ENCODE measurements around the gene CYBC1.
"Not testable (repeated sequence)": the region's sequence is repeated elsewhere in the genome, so short reads cannot be mapped to it uniquely, and the experiment has no call there.

CYBC1 gene

DNA sequence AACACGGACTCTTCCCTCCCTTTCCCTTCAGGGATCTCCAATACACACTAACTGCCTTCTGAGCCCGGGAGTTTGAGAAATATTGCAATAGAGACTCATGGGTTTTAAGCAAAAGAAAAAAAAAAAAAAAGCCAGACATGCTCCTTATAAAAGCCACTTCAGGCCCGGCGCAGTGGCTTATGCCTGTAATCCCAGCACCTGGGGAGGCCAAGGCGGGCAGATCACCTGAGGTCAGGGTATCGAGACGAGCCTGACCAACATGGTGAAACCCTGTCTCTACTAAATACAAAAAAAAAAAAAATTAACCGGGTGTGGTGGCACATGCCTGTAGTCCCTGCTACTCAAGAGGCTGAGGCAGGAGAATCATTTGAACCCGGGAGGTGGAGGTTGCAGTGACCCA, 34.8 kb downstream of the CYBC1 start:
- TF ChIP-seq, protein P1, sequence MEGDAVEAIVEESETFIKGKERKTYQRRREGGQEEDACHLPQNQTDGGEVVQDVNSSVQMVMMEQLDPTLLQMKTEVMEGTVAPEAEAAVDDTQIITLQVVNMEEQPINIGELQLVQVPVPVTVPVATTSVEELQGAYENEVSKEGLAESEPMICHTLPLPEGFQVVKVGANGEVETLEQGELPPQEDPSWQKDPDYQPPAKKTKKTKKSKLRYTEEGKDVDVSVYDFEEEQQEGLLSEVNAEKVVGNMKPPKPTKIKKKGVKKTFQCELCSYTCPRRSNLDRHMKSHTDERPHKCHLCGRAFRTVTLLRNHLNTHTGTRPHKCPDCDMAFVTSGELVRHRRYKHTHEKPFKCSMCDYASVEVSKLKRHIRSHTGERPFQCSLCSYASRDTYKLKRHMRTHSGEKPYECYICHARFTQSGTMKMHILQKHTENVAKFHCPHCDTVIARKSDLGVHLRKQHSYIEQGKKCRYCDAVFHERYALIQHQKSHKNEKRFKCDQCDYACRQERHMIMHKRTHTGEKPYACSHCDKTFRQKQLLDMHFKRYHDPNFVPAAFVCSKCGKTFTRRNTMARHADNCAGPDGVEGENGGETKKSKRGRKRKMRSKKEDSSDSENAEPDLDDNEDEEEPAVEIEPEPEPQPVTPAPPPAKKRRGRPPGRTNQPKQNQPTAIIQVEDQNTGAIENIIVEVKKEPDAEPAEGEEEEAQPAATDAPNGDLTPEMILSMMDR (IDR thresholded peaks at IDR 0.05; ENCODE audit: insufficient read depth, missing control alignments) = no peak
- DNase-seq (ENCODE audit: insufficient read length, low spot score) (no peak), FAIRE-seq (no peak)

DNA sequence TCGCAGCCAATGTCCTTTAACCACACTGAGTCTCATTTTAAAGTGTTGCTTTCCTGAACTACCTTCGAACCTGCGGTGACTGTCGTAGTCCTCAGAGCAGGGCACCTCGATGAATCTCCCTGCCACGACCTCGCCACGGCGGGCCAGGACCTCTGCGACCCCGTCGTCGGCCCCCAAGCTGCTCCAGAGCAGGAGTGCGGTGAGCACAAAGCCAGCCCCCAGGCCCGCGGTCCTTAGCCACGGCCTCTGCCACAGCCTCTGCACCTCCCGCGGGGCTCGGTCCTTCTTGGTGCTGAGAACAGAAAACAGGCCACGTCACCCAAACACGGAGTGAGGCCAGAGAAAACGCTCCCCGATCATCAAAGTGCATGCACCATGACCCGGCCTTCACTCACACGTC, 35.2 kb downstream of the CYBC1 start:
- TF ChIP-seq, protein P1 (IDR thresholded peaks at IDR 0.05; ENCODE audit: insufficient read depth, missing control alignments) = no peak
- FAIRE-seq = no peak
- no peak for DNase-seq (ENCODE audit: insufficient read length, low spot score)

DNA sequence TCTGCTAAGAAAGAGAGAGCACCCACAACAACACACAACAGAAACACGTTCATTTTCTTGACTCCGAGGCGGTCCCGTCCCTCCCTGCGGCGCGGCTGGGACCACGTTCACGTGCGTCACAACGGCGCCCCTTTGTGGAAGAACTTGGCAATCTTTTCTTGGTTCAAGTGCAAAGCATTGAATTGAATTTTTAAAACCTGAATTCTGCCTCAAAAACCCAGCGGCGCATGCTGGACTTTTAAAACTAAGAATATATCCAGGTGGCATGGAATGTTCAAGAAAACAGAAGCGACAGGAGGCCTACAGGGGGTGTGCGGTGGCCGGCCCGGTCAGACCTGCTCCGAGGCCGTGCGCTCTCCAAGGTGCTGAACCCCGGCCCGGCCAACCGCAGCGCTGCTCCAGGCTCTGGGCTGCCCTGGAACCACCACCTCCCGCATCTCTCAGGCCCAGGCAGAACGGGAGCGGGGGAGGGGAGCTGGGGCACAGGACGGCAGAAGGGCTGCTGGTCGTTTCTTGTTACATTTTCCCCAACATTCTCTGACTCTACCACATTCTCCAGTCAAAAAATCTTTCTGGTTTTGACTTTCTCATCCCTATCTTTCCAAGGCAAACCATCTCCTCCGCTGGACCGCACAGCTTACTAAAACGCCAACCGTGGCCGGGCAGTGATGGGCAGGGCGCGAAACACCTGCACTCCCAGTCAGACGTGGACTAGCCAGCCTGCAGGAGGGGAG, 35.8 kb downstream of the CYBC1 start:
- TF ChIP-seq, protein P1 (IDR thresholded peaks at IDR 0.05; ENCODE audit: insufficient read depth, missing control alignments) = peak; percentile 98
- DNase-seq (ENCODE audit: insufficient read length, low spot score) (peak; percentile 75), FAIRE-seq (no peak)

DNA sequence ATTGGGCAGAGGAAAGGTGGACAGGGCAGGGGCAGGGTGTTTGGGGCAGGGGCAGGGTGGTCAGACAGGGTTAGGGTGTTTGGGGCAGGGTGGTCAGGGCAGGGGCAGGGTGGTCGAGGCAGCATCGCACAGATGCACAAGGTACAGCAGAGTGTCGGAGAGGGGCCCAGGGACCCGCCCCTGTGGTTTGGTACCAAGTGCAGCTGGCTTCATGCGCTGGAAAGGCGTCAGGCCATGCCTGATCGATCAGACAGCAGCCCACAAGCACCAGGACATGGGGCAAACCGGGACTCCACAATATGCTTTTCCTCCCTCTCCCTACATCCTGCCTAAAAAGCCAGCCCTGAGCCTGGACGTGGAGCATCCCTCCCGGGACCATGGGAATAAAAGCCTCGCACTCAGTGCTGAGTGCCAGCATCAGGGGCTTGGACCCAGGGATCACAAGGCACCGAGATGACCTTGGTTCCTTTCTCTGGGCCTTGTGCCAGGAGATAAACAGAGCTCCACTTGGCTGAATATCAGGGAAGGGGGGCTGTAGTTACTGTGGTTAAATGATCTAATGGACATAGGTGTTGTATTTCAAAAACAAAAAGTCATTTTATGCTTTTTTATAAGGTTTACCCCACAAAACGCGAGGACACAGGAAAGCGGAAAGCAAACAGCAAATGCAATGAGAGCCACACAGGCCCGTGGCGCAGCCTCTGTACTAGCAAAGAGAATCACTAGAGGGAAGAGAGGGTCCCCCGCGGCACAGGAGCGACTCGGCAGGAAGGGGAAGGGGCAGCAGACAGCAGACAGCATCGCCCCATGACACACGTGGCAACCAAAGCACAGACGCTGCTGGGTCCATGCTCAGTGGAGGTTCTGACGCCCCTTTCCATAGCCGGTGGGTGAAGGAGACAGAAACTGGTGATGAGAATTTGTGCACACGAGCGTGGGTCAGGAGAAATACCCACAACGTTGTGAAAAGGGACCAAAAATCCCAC, 37.7 kb downstream of the CYBC1 start:
- FAIRE-seq (no peak), DNase-seq (ENCODE audit: insufficient read length, low spot score) (no peak)
- TF ChIP-seq, protein P1 (IDR thresholded peaks at IDR 0.05; ENCODE audit: insufficient read depth, missing control alignments) = no peak

DNA sequence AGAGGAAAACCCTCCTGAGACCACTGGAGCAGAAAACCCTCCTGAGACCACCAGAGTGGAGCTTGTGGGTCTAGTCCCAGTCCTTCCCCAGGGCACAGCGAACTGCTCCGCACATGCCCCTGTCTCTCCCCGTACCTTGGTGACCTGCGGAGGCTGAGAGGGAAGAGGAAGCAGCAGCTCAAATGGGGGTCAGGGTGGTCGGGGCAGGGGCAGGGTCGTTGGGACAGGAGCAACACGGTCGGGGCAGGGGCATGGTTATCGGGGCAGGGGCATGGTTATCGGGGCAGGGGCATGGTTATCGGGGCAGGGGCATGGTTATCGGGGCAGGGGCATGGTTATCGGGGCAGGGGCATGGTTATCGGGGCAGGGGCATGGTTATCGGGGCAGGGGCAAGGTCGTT, 38.5 kb downstream of the CYBC1 start:
- not testable (repeated sequence) for FAIRE-seq; DNase-seq (ENCODE audit: insufficient read length, low spot score)

DNA sequence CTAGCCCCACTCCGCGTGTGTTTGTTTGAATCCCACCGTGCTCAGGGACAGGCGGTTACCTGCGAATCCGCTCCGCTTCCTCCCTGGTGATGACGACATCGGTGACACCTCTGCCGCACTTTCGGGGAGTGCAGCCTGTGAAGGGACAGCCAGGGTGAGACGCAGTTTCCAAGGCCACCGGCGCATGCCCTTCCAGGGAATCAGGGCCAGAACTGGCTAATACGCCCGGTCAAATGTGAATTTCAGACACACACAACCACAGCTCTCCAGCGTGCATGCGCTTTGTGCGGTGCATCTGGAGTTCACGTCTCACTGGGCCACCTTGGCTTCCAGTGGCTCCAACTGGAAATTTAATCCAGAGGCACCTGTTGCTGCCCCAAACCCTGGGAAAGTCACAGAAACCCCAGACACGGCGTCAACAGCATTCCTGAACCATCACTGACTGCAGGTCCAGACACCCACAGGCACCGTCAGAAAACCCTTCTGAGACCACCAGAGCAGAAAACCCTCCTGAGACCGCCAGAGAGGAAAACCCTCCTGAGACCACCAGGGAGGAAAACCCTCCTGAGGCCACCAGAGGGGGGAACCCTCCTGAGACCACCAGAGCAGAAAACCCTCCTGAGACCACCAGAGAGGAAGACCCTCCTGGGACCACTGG, 39.0 kb downstream of the CYBC1 start:
- no peak for DNase-seq (ENCODE audit: insufficient read length, low spot score)
- TF ChIP-seq, protein P1 (IDR thresholded peaks at IDR 0.05; ENCODE audit: insufficient read depth, missing control alignments) = no peak
- FAIRE-seq = no peak

DNA sequence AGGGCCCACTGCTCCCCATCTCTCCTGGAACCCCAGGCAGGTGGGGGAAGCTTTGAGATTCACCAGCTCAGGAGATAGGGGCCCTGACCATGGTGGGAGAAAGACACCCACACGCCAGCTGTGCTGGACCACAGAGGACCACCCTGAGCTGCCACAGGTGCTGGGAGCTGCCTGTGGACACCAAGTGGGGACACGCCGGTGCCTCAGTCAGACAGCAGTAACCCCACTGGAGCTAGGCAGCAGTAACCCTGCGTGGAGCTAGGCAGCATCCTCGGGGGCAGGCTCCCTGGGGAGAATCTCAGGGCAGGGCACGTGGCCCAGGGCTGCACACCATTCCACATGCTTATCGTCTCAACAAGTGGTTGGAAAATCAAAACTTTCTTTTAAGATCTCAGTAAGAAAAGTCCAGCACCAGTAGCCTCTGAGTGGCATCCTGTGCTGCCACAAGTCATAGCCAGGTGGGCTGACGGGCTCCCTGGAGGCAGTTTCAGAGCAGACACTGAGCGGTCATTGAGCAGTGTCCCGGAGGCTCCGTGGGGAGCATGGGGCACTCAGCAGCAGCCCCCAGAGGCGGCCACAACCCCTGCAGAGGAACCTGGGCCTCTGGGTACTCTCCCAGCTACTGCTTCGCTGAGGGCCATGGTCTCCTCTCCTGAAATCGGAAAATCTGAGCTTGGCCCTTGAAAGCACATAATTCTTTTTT, 40.4 kb downstream of the CYBC1 start:
- TF ChIP-seq, protein P1 (IDR thresholded peaks at IDR 0.05; ENCODE audit: insufficient read depth, missing control alignments) = no peak
- DNase-seq (ENCODE audit: insufficient read length, low spot score) = no peak
- no peak for FAIRE-seq
